ENCODE measurements around the gene CDKAL1.
A peak's percentile ranks its signal among the peaks of the same experiment; 100 is the strongest.

Gene CDKAL1

DNA sequence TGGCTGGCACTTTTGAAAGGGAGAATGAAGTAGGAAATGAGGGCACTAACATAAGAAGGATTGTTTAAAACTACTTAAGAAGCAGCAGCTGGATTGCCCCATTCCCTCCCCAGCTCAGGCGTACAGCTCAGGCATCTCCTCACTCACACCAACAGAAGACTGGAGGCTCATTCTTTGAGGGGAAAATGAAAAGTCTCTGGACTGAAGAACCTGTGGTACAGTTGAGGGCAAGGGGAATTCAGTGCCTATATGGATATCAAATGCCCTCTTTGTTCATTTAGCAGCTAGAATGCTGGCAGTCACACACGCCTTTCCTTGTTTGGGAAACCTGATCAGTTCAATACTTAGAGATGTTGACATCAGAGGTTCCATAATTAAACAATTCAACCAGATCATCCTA is 557.2 kb downstream of the CDKAL1 start:
- DNase-seq, result no peak

GRCh38 chr6:21092231-21092772 is 558.0 kb downstream of the CDKAL1 start:
- DNase-seq, result peak; percentile 48

DNA sequence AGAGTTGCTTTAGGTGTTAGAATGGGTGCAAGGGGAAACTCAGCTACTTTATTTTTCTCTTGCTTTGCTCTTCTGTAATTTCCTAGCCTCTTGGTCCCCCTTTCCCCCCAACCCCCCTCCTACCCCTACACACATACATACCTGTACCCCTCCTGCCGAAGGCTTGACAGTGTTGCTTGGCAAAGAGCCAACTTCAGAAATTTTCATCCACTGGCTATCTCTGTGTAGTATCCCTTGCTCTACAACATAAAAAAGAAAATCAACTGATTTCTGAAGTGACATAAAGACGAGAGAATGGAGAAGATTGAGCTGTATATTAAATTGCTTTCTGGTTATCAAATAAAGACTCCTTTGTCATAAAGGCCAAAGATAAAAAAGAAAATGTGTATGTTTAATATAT is 561.2 kb downstream of the CDKAL1 start:
- no peak for DNase-seq

- no peak for DNase-seq
Observed at GRCh38 chr6:21098134-21098533, 563.9 kb downstream of the CDKAL1 start.

GRCh38 chr6:21098744-21099143 is 564.5 kb downstream of the CDKAL1 start:
- no peak for DNase-seq

GRCh38 chr6:21099338-21100314 is 565.4 kb downstream of the CDKAL1 start:
- no peak for DNase-seq

- no peak for DNase-seq
Observed at GRCh38 chr6:21100991-21101390, 566.7 kb downstream of the CDKAL1 start.

- DNase-seq, result no peak
Observed at GRCh38 chr6:21101694-21102093, 567.4 kb downstream of the CDKAL1 start.

DNA sequence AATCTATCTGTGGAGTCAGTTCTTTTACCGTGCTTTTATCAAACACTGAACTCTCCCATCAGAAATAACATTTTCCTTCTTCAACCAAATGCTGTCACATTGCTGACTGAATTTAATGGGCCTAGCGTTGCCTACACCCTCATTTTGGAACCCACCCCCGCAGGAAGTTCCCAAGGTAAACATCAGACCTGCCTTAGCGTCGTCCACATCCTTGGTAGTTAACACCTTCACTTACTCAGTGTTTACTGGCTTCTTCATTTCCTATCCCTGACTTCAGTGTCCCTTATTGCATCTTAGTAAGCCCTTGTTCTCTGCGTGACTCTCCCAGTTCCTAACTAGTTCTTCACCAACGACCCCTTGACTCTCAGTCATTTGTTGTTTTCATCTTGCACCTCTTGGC is 567.9 kb downstream of the CDKAL1 start:
- DNase-seq, result no peak

GRCh38 chr6:21102624-21103023 is 568.4 kb downstream of the CDKAL1 start:
- no peak for DNase-seq

DNA sequence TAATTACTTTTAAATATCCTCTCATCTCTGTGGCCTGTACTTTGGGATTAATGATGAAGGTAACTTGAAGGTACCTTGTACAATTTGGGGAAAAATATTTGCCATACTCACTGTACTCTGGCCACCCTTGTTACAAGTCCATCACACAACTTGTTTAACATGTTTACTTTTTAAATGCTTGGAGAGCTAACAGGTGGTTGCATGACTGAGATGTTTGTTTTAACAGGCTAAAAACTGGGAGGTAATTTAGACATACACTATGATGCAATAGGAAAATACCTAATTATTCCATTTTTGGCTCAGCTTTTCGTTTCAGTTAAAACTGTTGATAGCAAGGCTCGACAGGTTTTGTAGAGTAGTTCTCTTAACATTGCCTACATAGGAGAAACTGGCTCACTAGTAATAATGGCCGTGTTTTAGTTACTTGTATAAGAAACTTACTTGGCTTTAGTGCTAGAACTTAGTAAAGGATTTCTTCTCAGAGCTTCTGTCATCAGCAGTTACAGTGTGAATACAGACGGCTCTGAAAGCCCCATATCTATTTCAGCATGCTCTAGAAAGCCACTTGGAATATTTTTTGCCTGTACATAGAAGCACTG is 569.5 kb downstream of the CDKAL1 start:
- DNase-seq, result no peak

GRCh38 chr6:21104288-21104687 is 570.0 kb downstream of the CDKAL1 start:
- DNase-seq, result no peak

DNA sequence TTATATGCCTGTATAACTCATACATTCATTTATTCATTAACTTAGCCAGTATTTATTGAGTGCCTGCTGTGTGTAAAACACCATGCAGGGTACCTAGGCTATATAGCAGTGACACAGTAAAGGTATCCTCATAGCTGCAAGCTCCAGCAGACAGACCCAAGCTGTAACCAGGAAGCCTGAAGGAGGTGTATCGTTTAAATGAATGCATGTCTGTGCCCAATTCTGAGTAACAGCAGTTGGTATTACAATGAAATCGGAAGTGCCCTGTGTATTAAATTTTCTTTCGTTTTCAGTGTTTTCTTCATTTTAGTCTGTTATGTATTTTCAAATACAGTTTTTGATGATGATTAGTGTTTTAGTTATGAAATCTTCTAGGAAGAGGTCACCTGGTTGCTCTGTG is 573.5 kb downstream of the CDKAL1 start:
- DNase-seq, result no peak

- DNase-seq, result no peak
Observed at GRCh38 chr6:21109391-21110178, 575.3 kb downstream of the CDKAL1 start.

- DNase-seq, result no peak
Observed at GRCh38 chr6:21110684-21111083, 576.4 kb downstream of the CDKAL1 start.

DNA sequence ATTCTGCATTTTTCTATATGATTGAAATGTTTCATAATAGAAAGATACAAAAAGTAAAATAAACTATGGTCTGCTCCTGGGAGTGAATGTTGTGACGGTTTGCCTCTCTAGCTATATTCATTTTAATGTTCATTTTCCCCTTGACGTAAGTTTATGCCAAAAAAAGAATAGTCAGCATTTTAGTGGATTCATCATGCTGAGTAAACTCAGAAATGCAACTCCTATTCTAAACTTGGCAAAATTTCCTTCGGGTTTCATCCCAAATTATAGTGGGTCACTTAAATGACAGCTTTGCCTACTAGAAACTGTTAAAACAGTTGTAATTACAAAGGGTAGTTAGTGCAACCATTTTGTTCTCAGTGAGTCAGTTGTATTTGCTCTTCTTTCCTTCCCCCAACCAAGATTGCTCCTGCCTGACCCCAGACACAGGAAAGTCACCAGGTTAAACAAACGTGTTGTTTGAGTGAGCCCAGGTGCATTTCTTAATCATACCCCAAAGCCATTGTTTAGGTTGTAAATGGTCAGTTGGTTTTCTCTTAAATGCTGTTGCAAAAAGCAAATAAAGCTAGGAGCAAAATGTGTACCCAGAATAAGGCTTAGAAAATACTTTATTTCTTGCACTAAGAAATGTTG is 577.0 kb downstream of the CDKAL1 start:
- DNase-seq, result no peak

GRCh38 chr6:21115111-21115510 is 580.9 kb downstream of the CDKAL1 start:
- DNase-seq, result no peak

- DNase-seq, result no peak
Observed at GRCh38 chr6:21116736-21117135, 582.5 kb downstream of the CDKAL1 start.

GRCh38 chr6:21118216-21118780 is 584.0 kb downstream of the CDKAL1 start:
- DNase-seq, result no peak

DNA sequence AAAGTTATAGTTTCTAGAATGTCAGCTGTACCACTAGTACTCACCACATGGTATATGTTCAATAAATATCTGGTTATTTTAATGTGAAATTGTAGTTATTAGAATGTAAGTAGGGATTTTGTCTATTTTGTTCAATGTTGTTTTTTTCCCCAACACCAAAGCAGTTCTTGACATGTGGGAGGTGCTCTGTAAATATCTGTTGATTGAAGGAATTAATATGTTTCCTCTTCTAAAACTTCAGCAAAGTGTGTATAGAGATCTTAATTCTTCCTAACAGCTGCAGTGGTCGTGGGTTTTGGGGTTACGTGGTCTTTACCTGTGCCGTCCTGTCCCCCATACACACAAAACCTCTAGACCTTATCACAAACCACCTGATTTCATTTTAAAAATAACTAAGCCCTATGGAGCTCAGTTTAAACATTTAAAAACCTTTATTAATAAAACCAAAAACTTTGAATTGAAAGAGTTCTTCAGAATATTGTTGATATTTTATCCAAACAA is 587.4 kb downstream of the CDKAL1 start:
- no peak for DNase-seq

DNA sequence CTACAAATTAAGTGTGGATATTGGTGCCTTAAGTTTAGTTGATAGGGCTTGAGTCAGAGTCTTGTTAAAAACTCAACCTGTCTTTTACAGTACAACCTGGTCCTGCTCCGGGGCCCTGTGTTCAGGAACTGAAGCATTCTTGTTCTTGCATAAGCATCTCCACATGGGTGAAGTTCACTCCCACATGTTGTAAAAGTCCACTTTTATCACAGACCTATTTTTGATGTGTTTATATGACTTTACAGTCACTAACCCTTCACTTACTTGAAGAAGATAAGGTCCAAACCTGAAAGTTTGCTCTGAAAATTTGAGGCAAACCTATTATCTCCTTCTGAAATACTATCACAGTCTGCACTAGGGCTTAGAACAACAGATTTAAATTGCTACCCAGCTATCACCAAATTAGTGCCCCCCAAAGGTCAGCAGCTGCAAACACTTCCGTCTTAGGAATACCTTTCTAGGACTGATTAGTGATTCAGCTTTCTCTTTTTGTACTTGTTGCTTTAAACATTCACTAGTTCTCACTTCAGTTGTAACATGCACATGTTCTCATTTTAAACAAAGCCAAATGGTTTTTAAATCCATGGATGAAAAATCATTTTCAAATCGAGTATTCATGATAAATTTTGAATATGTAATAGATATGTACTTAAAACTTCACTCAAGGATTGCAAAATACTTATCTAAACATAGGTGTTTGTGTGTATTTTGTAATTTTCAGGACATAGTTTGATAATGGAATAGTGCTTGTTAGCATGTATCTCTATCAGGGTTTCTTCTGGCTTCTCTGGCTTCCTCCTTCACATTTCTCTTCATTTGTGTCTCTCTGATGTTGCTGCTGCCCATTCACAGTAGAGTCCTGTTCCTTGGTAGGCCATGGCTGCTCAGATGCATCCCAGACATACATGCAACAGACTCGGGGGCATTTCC is 589.5 kb downstream of the CDKAL1 start:
- DNase-seq, result no peak
